Measurements from ENCODE around the gene ATG4B.

- no peak for TF ChIP-seq NFRKB (IDR thresholded peaks at IDR 0.05)
- no peak for TF ChIP-seq CTBP1 (IDR thresholded peaks at IDR 0.05; ENCODE audit: borderline replicate concordance)
- TF ChIP-seq SUZ12 (IDR thresholded peaks at IDR 0.05) = no peak
- no peak for TF ChIP-seq ELF4 (IDR thresholded peaks at IDR 0.05)
- TF ChIP-seq LEF1 (IDR thresholded peaks at IDR 0.05; ENCODE audit: borderline replicate concordance) = no peak
- no peak for TF ChIP-seq FOXM1 (IDR thresholded peaks at IDR 0.05; ENCODE audit: borderline replicate concordance)
- TF ChIP-seq BHLHE40 (IDR thresholded peaks at IDR 0.05; ENCODE audit: borderline replicate concordance) = no peak
- no peak for TF ChIP-seq ARNT (IDR thresholded peaks at IDR 0.05)
- TF ChIP-seq PKNOX1 (IDR thresholded peaks at IDR 0.05) = no peak
- TF ChIP-seq HDGF (IDR thresholded peaks at IDR 0.05; ENCODE audit: borderline replicate concordance) = no peak
Observed at GRCh38 chr2:241686324-241686649, 48.8 kb downstream of the ATG4B start.

Measured in HEK293T (cell line).